GM12873 (cell line): Measurements from ENCODE around the gene NAPG.
A peak's percentile ranks its signal among the peaks of the same experiment; 100 is the strongest.

Experiments
- TF ChIP-seq, protein P1 (sequence below): IDR thresholded peaks from 2 replicates; pipeline ENCODE4 v1.5.1; 2012; ENCODE audit warnings: low read depth, mild to moderate bottlenecking, moderate library complexity, low read length, control low read depth; ENCODE audit not compliant: insufficient read depth; ENCODE audit errors: missing control alignments

Gene NAPG

DNA sequence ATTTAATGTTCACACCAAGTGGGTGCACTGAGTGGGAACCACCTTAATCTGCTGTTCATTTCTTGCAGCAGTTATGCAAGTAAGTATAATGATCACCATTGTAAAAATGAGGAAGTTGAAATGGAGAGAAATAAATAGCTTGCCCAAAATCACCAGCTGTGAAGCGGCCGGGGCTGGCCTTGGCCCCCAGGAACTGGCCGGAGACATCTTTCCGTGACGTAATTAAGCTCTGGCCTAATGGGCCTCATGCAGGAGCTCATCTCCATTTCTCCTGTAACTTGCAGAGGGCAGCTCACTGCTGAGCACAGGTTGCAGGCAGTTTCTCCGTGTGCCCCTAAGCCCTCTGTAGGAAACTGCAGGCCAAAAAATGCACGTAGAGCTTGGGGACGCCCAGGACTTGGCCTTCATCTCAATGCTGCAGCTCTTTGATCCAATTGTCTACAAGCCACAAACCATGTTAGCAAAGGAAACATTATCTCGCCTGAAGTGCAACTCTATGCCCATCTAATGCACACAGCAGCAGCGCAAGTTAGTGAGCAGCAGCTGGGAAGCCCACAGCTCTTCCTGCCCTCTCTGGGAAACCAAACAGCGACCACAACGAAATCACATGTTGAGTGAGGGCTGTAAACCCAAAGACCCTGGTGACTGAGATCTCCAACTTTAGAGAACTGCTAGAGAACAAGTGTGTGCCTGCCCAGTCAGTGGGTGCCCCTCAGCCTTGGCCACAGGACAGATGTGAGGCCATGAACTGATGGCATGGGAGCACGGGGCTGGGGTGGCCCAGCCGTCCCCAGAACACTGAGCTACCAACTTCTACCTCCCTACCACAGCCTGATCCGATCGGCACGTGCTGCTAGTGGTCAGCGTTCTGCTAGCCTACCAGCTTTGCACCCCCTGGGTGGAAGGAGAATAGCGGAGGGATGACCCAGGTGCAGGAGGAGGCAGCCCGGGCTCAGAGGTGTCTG is 42.6 kb upstream of the NAPG start:
- TF ChIP-seq, protein P1, sequence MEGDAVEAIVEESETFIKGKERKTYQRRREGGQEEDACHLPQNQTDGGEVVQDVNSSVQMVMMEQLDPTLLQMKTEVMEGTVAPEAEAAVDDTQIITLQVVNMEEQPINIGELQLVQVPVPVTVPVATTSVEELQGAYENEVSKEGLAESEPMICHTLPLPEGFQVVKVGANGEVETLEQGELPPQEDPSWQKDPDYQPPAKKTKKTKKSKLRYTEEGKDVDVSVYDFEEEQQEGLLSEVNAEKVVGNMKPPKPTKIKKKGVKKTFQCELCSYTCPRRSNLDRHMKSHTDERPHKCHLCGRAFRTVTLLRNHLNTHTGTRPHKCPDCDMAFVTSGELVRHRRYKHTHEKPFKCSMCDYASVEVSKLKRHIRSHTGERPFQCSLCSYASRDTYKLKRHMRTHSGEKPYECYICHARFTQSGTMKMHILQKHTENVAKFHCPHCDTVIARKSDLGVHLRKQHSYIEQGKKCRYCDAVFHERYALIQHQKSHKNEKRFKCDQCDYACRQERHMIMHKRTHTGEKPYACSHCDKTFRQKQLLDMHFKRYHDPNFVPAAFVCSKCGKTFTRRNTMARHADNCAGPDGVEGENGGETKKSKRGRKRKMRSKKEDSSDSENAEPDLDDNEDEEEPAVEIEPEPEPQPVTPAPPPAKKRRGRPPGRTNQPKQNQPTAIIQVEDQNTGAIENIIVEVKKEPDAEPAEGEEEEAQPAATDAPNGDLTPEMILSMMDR, result no peak

DNA sequence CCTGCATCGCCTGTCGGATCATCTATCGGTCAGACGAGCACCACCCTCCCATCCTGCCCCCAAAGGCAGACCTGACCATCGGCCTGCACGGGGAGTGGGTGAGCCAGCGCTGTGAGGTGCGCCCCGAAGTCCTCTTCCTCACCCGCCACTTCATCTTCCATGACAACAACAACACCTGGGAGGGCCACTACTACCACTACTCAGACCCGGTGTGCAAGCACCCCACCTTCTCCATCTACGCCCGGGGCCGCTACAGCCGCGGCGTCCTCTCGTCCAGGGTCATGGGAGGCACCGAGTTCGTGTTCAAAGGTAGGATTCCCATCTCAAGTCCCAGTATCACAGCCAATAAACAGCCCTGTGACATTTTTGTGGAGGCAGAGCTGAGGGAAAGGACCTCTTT is 40.4 kb upstream of the NAPG start:
- TF ChIP-seq, protein P1, result no peak

DNA sequence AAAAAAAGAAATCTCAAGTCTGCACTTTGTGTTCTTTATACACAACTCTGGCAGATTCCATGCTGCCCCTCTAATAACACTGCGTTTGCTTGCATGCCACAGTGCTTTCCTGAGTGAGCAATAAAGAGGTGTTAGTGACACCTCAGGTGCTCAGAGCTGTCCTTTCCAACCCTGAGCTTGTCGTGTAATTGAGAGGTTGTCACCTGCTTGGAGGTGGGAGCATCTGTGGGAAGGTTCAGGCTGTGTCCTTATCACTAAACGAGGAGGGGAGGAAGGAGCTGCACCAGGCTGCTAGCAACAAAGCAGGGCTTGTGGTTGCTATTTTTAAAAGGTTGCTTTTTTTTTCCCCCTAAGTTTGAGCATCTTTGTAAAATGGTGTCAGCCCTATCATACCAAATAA is 39.5 kb upstream of the NAPG start:
- TF ChIP-seq, protein P1, result no peak

DNA sequence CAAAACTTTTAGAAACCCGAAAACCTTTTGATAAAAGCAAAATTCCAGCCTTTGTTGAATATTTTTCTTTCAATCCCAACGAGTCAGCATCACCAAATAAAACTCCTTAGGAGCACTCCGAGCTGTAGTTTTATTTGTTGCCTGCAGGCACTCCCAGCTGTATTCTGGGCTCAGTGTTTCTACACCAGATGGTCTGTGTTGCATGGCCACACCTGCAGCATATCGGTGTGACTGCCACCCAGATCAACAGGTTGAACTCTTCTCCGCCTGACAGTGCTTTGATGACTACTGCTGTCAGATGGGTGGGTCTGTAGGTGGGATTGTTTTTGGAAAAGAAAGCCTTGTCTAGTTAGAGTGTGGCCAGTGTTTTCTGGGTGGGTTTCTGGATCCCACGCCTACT is 38.7 kb upstream of the NAPG start:
- TF ChIP-seq, protein P1, result no peak

DNA sequence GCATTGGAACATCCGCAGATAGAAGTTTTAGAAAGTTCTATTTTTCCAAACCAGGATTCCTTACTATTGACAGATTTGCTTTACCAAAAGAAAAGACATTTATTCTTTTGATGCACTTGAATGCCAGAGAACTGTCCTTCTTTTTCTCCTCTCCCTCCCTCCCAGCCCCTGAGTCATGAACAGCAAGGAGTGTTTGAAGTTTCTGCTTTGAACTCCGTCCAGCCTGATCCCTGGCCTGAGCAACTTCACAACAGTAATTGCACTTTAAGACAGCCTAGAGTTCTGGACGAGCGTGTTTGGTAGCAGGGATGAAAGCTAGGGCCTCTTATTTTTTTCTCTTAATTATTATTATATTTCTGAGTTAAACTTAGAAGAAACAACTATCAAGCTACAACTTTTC is 37.8 kb upstream of the NAPG start:
- TF ChIP-seq, protein P1, result no peak

DNA sequence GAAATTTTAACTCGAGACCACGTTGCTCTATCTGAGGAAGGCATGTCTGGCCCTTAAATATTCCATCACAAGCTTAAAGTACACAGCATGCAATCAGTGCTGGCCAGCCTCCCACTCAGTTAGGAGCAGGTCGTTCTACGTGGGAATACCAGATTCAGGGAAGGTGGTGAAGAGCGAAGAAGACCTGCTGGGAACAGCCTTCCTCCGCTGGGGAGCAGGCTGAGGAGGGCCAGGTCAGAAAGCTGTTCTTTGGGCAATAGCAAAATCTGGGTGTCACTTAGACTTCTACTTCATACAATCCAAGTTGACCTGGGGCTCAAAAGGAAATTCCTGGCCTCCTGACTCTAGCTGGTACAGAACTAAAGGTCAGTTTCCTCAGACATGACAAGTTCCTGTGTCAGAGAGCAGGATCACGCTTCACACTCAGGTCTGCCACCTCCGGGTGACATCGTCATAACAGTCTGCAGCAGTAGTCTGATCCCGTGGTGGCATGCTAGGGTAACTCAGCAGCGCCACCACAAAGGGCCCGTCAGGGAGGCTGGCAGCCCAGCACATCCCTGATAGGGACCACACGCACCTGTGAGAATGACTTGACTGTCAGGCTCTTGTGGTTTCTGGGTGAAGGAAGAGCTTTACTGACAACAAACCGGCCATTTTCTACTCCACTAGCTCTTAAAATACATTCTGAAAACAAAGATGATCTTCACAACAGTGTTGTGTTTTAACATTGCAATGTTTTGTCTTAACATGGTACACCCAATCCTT is 35.2 kb upstream of the NAPG start:
- TF ChIP-seq, protein P1, result peak; percentile 72

DNA sequence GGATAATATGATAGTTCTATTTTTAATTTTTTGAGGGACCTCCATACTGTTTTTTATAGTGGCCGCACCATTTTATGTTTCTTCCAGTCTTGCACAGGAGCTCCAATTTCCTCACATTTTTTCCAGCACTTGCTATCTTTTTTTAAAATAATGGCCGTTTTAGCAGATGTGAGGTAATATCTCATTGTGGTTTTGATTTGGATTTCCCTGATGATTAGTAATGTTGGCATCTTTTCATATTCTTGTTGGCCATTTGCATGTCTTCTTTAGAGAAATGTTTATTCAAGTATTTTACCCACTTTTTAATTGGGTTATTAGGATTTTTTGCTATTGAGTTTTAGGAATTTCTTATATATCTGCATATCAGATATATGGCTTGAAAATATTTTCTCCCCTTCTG is 29.9 kb upstream of the NAPG start:
- TF ChIP-seq, protein P1, result no peak
